Thoracic aorta (tissue), 2 donors: ENCODE results near the gene FADS2. TPM values are rescaled to one million over a fixed set of nuclear protein-coding genes. Genes with fewer than 3 reads are reported as not detected.

Experiments
- ATAC-seq: fragments of 150-250 bp; one replicate; pipeline ENCODE4 v1.8.0; 2017; ENCODE audit warnings: low read depth; ENCODE audit not compliant: insufficient number of reproducible peaks, low FRiP score
- DNase-seq: peaks from one replicate; pipeline ENCODE4 v3.0.0-alpha.2; 2020; ENCODE audit warnings: low spot score
- H3K27ac ChIP-seq, 2 donors: fragments of 200-600 bp; sonication (generic); 1 replicate in 1 of 2; 2 replicates in 1 of 2; pipeline ENCODE4 v1.5.1; 2016; ENCODE audit warnings: mild to moderate bottlenecking in 2 of 2, moderate library complexity in 2 of 2
- H3K27me3 ChIP-seq: fragments of 200-600 bp; sonication (generic); replicated peaks from 2 replicates; pipeline ENCODE4 v1.6.0; 2016; ENCODE audit warnings: mild to moderate bottlenecking; ENCODE audit not compliant: insufficient read depth
- H3K36me3 ChIP-seq: fragments of 200-600 bp; sonication (generic); one replicate; pipeline ENCODE4 v1.5.1; 2016
- H3K4me1 ChIP-seq, 2 donors: fragments of 200-600 bp; sonication (generic); 1 replicate in 1 of 2; 2 replicates in 1 of 2; pipeline versions ENCODE4 v1.5.1 to v1.6.0; 2016; ENCODE audit warnings: low read depth in 2 of 2, mild to moderate bottlenecking in 1 of 2; ENCODE audit not compliant: control insufficient read depth in 1 of 2
- H3K4me3 ChIP-seq: fragments of 200-600 bp; sonication (generic); 2 replicates; pipeline ENCODE4 v1.5.1; 2016; ENCODE audit warnings: mild to moderate bottlenecking
- H3K9me3 ChIP-seq: fragments of 200-600 bp; sonication (generic); 2 replicates; pipeline ENCODE4 v1.5.1; 2016
- total RNA-seq, 2 donors: library from RNA; depleted of rRNA; stranded (reverse); fragments of >200 nt; gene quantifications; one replicate each; pipeline versions ENCODE4 v1.1.0 to v1.2.3, GENCODE V29; 2016
- TF ChIP-seq, protein P1 (sequence below): fragments of 200-600 bp; sonication (generic); IDR thresholded peaks from one replicate; pipeline ENCODE4 v1.5.1; 2019; ENCODE audit warnings: antibody characterized with exemption

FADS2 gene
- total RNA-seq, 2 donors from 2014 or later, result 89.2 to 234 TPM

- DNase-seq (no peak), ATAC-seq (no peak)
- Histone ChIP-seq H3K36me3 (peaks cover 37% of the 10 kb centered on the region), H3K4me1 (peaks cover 0 to 11% of the 10 kb centered on the region in 2 donors), H3K4me3 (no peak overlapping the region), H3K27me3 (no peaks in the 10 kb centered on the region), H3K9me3 (no peaks in the 10 kb centered on the region), H3K27ac (no peak overlapping the region)
- TF ChIP-seq, protein P1, sequence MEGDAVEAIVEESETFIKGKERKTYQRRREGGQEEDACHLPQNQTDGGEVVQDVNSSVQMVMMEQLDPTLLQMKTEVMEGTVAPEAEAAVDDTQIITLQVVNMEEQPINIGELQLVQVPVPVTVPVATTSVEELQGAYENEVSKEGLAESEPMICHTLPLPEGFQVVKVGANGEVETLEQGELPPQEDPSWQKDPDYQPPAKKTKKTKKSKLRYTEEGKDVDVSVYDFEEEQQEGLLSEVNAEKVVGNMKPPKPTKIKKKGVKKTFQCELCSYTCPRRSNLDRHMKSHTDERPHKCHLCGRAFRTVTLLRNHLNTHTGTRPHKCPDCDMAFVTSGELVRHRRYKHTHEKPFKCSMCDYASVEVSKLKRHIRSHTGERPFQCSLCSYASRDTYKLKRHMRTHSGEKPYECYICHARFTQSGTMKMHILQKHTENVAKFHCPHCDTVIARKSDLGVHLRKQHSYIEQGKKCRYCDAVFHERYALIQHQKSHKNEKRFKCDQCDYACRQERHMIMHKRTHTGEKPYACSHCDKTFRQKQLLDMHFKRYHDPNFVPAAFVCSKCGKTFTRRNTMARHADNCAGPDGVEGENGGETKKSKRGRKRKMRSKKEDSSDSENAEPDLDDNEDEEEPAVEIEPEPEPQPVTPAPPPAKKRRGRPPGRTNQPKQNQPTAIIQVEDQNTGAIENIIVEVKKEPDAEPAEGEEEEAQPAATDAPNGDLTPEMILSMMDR, result no peak
These were observed 34.8 kb downstream of the FADS2 start for GRCh38 chr11:61862714-61863547.

GRCh38 chr11:61863548-61864081, 35.5 kb downstream of the FADS2 start:
- Histone ChIP-seq H3K9me3 (no peaks in the 10 kb centered on the region), H3K36me3 (peaks cover 37% of the 10 kb centered on the region), H3K27me3 (no peaks in the 10 kb centered on the region), H3K27ac (no peak overlapping the region), H3K4me3 (no peak overlapping the region), H3K4me1 (peaks cover 0 to 11% of the 10 kb centered on the region in 2 donors)
- DNase-seq (no peak), ATAC-seq (no peak)
- TF ChIP-seq, protein P1, result no peak

GRCh38 chr11:61864814-61865775, 37.0 kb downstream of the FADS2 start:
- no peak for ATAC-seq
- H3K9me3 ChIP-seq, result no peaks in the 10 kb centered on the region
- no peak overlapping the region for H3K27ac ChIP-seq
- no peaks in the 10 kb centered on the region for H3K27me3 ChIP-seq
- no peak for DNase-seq
- peaks cover 0 to 14% of the 10 kb centered on the region in 2 donors for H3K4me1 ChIP-seq
- peaks cover 26% of the 10 kb centered on the region for H3K36me3 ChIP-seq
- H3K4me3 ChIP-seq, result no peak overlapping the region
- TF ChIP-seq, protein P1, result no peak

DNA sequence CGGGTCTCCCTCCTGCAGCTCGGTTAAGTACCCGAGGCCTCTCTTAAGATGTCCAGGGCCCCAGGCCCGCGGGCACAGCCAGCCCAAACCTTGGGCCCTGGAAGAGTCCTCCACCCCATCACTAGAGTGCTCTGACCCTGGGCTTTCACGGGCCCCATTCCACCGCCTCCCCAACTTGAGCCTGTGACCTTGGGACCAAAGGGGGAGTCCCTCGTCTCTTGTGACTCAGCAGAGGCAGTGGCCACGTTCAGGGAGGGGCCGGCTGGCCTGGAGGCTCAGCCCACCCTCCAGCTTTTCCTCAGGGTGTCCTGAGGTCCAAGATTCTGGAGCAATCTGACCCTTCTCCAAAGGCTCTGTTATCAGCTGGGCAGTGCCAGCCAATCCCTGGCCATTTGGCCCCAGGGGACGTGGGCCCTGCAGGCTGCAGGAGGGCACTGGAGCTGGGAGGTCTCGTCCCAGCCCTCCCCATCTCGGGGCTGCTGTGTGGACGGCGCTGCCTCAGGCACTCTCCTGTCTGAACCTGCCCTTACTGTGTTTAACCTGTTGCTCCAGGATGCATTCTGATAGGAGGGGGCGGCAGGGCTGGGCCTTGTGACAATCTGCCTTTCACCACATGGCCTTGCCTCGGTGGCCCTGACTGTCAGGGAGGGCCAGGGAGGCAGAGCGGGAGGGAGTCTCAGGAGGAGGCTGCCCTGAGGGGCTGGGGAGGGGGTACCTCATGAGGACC, 38.3 kb downstream of the FADS2 start:
- no peaks in the 10 kb centered on the region for H3K27me3 ChIP-seq
- H3K27ac ChIP-seq, result no peak overlapping the region
- no peak for DNase-seq
- H3K4me3 ChIP-seq, result no peak overlapping the region
- TF ChIP-seq, protein P1, result no peak
- no peaks in the 10 kb centered on the region for H3K9me3 ChIP-seq
- peaks cover 8 to 19% of the 10 kb centered on the region in 2 donors for H3K4me1 ChIP-seq
- H3K36me3 ChIP-seq, result peaks cover 26% of the 10 kb centered on the region
- no peak for ATAC-seq
